GM18909 (cell line): ENCODE results near the gene RIOX2.

Experiments
- ATAC-seq: cut with Tn5 transposase; IDR thresholded peaks from one replicate; pipeline ENCODE4 v1.9.1; 2021; ENCODE audit warnings: mild to moderate bottlenecking; ENCODE audit not compliant: unreplicated experiment, poor library complexity

Gene RIOX2

DNA sequence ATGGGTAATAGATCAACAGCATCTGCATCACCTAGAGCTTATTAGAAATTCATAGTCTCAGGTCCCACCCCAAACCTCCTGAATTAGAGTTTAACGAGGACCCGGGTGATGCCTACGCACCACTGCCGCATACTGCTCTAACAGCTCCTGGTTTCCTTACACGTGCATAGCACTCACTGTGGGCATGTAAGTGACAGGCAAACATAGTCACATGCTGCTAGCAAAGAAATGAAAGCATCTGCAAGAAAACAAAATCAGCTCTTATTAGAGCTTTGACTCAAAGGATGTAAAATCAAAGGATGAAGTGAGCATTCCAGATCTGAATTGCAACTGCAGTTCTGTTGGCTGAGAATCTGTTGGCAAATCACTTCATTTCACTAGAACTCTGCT, 19.1 kb upstream of the RIOX2 start:
- ATAC-seq = no peak

DNA sequence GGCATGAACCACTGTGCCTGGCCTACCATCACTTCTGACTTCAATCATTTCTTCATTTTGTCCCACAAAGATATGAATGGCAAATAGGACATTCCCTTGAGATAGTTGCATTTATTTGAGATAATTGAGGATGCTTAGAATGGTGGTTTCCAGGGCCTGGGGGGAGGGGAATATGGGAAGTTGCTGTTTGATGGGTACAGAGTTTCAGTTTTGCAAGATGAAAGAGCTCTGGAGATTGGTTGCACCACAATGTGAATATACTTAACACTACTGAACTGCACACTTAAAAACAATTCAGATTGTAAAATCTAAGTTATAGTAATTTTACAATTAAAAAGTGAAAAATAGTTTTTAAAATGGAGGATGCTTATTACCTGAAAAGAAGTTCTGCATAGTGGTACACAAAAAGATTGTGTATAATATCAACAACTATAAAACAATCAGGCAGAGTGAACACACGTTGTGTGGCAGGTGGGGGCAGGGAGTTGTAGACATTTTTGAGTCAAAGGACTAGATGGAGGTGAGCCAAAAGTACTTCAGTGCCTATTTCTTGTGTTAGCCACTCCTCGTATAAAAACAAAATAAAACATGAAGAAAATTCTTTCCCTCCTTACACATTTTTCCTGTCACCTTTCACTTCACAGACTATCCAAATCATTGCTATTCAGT, 18.5 kb upstream of the RIOX2 start:
- no peak for ATAC-seq

DNA sequence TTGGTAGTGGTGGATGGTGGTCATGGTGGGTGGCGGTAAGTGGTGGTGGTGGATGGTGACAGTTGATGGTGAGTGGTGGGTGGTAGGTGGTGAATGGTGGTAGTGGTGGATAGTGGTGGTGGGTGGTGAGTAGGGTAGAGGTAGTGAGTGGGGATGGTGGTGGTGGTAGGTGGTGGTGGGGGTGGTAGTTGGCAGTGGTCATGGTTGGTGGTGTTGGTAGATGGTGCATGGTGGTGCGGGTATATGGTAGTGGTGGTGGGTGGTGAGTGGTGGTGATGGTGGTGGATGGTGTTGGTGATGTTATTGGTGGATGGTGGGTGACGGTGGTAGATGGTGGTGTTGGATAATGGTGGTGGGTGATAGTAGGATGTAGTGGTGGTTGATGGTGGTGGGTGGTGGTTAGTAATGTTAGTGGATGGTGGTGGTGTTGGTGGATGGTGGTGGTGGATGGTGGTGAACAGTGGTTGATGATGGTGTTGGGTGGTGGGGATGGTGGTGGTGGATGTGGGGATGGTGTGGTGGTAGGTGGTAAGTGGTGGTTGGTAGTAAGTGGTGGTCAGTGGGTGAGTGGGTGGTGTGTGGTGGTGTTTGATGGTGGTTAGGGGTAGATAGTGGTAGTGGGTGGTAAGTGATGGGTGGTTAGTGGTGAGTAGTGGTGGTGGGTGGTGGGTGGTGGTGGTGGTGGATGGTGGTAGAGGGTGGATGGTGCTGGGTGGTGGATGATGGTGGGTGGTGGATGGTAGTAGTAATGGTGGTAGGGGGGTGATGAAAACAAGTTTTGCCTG, 16.7 kb upstream of the RIOX2 start:
- ATAC-seq = no peak

DNA sequence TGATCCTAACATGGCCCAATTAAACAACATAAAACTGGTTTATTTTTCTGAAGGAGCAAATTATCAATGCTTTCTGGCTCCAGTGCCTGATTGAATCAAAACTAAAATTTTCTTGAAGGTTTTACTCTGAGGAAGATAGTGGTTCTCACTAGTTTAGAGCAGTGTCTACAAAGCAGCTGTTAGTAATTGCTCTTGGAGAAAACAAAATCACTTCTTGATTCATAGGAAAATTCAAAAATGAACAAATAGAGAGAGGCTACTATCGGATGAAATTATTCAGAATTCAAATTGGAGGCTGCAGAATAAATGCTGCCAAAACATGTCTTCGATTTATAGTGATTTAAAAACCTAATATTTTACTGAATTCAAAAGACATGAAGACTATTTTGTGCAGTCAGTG, 15.1 kb upstream of the RIOX2 start:
- ATAC-seq = no peak

DNA sequence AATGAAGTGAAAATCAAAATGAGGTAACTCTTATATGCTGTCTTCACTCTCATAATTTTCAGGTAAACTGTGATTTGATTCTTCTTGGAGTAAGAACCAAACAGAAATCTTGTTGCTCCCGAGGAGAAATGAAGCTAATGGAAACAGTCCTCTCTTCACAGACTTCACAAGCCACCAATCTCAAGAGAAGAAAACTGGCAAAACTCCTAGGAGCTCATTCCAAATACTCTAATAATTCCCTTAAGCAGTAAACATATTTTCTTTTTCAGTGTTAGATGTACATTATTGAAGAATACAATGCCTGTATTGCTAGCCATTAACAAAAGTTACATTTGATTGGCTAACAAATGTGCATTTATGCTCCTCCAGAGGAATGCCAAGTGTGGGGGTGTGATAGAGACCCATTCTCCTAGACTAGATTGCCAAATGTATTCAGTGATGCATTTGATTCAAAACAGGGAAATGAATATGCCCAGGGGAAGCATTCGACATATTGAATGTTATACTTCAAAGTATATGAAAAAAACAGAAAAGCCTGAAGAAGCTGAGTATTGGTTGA, 11.8 kb upstream of the RIOX2 start:
- no peak for ATAC-seq

DNA sequence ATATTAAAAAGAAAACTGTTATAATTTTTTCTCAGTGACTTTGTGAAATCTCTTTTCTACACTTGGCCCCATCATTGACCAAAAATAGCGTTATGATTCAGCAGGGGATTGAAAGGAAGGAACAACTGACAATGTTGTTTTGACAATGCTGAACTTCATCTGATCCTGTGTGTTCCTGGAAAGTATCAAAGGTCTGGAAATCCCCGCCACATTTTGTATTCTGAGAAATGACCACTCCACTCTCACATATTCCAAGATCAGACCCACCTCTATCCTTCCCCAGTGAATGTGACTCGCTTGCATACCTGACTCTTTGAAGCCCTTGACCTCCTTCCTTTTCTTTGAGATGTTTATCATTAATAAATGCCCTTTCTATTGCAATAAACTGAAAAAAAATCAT, 9.7 kb upstream of the RIOX2 start:
- no peak for ATAC-seq

DNA sequence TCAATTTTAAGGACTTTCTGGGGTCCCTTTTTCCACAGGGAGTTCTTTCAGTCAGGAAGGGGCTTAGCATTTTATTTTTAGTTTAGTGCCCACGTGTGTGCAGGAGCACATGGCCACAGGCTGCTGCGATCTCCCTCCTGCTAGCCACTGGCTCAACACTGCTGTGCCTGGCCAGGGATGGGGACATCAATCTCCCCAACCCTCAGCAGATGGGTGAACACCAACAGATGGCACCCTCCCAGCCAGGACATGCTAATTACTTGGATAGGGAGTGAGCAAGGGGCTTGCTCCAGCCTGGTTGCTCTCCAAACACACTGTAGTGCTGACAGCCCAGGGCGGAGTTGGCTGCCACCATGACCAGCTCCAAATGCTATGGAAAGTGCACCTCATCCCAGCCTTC, 7.4 kb upstream of the RIOX2 start:
- ATAC-seq = no peak

DNA sequence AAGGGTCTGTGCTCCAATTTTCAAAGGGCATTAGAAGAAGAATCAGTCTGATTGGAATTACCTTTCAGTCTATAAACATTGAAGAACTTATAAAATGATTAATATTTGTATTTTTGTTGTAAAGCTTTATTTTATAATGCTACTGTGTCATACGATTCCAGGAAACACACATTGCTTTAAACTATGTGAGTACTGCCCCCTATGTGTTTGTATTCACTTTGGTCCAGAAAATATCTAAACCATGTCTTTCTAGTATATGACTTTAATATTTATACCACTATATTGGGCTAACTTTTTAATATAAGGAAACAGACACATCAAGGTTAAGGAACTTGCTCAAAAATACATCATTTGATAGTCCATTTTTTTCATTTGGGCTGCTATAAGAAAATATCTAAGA, 3.2 kb upstream of the RIOX2 start:
- ATAC-seq = no peak

DNA sequence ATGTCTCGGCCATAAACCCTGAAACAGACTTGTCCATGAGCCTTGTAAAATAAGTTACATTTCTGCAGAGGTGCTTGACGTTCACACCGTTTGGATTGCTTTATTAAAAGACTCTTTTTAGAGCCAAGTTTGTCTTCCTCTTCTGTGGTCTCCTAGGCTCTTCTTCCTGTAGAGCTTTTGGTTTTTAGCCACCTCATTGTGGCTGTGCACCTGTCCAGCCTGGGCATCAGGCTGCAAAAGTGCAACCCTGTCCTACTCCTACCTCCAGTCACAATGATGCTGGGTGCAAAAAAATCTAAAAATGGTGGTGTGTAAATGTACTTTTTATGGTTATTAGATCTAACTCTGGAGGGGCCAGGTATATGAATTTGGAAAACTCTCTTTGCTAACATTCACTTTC, 2.8 kb upstream of the RIOX2 start:
- no peak for ATAC-seq

DNA sequence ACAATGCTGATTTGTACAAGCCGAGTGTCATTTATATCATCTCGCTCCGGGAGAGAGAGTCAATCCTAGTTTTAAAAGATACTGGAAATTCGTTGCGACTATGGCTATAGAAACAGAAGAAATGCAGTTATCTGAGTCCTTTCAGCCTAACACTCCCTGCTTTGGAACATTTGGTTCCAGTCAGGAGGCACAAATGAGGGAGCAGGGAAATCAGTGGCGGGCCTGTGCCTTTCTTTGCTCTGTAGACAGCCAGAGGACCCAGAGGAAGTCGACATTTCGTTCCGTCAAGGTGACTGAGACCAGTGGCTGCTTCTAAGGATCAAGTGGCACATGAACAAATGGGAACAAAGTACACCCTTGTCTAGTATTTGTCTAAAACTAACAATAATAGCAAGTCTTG, 745 bp upstream of the RIOX2 start:
- no peak for ATAC-seq

DNA sequence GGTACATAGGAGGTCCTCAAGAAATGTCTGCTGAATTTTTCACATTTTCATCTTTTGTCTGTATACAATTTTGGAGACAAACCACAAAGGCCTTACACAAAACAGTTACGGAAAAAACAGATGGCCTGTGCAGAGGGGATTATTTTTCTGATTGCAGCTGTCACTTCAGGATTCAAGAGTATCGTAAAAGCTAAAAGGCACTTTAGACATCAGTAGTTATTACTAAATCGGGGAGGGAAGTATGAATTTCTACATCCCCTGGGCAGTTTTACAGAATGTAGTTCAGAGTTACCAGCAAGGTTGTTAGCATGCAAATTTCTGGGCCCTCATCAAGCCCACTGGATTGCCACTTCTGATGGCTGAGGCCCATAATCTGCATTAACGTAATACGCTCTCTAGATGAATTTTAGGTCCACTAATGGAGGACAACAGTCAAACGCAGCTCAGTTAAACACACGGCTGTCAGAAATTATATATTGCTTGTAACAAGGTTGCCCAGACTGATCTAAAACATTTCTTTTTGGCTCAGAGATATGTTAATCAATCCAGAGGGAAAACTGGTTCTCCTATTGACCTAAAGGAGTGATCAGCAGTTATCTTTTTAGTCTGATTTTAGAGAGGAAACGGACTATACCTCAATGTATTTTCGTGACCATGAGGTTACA, 1.1 kb downstream of the RIOX2 start:
- ATAC-seq = no peak

DNA sequence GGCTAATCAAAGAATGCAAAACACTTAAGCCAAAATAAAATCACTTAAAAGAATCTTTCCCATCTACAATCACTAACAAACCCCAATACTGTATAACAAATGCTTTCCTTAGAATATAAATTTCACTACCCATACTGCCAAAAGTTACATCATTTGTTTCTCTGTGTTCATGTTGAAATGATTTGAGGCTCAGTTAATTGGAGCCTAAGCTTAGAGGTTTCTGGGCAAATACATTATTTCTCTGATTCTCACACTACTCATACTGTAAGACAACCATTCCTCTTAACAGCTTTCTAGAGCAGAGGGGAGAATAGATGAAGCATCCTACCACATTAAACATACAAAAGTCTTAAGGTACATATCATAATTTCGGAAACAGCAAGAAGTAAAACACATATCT, 2.1 kb downstream of the RIOX2 start:
- ATAC-seq = no peak

DNA sequence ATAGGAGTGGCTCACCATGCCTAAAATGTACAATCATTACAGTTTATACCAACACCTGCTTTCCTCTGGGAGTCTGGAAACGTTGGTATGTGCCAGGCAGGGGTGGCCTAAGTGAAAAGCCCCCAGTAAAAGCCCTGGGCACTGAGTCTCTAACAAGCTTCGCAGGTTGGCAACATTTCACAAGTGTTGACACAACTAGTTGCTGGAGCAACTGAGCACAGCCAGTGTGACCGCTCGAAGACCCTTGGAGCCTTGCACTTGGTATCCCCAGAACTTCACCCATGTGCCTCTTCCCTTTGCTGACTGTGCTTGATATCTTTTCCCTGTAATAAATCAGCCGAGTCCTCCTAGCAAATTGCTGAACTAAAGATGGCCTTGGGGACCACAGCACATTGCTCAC, 2.7 kb downstream of the RIOX2 start:
- ATAC-seq = no peak

DNA sequence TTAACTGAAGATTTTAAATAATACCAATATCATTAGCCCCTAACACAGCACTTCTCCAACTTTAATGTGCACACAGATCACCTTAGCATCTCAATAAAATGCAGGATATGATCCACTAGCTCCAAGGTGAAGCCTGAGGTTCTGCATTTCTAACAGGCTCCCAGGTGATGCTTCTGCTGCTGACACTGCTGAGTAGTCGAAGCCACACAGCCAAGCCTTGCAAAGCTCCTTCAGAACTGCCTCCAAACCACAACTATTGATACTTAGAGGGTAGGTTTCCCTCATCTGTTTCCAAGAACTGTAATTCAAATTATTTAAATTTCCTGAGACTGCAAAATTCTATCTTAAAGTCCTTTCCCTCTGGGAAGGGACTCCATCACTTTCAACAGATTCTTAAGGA, 3.9 kb downstream of the RIOX2 start:
- no peak for ATAC-seq

DNA sequence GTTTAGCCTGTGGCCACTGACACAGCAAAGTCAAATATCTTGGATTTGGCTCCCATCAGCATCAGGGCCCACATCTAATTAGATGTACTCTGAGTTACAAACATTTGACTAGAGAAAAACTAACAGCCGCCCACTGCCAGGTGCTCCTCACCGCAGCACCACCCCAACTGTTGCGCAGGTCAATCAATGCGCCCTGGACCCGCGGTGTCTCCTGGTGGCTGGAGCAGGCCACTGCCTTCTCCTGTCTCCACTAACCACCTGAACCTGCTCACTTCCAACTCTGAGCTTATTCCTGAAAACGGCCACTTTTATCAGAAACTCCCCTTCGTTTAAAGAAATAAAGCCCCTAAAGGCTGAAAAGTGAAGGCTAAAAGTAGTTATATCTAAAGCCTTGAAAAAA, 4.3 kb downstream of the RIOX2 start:
- ATAC-seq = no peak

DNA sequence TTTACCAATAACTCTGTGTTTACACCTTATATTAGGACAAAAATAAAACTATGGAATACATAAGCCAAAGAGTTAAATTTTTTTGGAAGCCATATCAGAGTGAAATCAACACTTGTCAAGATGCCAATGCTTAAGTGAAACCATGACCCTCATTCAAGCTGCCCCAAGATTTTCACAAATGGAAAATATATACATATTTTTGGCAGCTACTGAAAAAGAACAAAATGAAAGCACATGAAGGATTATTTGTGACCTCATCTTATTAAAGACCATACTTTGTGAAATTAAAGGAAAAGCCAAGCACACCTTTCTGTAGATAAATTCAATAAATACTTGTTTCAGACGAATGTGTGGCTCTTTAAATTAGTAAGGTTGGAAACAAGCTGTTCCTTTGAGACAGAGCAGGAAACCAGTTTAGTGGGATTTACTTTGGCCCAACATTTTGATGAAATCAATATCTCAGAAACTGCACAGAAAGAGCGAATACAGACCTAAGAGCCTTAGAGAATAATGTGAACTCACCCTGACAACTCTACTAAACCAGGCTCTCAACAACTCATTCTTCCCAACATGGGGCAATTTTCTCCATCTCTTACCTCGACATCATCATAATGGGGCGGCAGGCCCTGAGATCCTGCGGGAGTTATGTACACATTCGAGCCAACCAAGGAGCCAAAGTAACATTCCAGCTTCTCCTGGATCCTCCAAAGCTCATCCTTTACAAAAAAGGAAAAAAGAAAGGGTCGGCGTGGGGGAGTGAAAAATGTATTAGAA, 11.1 kb downstream of the RIOX2 start:
- no peak for ATAC-seq

DNA sequence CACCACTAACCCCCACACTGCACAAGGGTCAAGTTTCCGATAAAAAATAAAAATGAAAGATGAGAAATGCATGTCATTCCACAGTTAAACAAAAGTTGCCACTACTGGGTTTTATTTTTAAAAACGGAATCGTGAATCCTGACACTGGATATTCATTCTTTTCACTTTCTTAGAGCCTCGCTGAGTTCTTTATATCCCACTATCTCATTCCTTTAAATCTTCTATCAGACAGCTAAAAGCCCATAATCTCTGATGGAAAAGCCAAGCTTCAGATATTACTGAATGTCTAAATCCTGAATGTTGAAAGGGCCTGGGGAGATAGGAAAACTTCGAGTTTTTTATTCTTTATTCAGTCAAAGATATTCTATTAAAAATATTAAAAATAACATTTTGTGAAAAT, 11.7 kb downstream of the RIOX2 start:
- ATAC-seq = no peak

DNA sequence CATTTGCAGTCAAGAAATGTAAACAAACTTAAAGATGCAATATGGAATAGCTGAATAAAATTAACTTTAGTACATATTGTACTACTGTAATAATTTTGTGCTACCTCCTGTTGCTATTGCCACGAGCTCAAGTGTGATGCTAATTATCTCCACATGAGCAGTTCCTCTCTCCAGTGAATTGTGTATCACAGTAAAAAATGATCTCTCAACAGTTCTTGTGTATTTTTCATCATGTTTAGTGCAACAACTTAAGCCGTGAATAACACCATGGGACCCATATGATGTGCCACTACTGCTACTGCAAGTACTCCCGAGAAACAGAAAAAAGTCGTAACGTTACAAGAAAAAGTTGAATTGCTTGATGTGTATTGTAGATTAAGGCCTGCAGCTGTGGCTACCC, 12.4 kb downstream of the RIOX2 start:
- no peak for ATAC-seq

DNA sequence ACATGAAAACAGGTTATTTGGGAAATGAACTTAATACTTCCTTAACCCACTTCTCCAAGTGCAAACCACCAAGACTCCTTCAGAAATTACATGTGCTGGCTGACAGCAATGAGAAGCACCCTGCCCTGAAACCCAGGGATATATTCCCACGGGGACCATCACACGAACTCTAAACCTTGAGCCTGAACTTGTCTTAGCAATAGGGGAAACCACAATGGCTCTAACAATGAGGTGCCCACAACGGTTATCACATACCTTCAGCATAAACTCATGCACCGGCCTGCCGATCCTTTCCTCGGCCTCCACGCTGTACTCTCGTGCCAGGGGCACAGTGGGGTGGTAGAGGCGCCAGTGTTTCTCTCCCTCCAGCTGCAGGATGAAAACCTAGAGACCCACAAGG, 13.4 kb downstream of the RIOX2 start:
- no peak for ATAC-seq

DNA sequence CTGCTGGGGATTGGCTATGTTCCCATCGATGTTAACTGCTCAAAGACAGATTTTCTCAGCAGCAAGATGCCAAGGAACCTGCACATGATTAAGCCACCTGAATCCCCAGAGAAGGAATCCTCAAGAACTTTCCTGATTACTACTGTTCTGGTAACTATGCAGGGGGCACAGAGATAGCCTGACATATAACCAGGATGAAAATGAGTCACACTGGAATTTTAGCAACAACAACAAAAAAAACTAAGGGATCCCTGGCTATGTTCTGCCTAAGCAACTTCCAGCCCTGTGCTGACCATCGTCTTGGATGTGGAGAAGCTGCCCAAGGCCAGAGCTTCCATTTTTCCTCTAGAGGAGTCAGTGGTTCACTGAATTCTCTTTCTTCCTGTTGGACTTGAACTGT, 13.8 kb downstream of the RIOX2 start:
- no peak for ATAC-seq
